Activated naive CD4-positive, alpha-beta T cell (primary cell): Measurements from ENCODE around the gene ATG9A.
A peak's percentile ranks its signal among the peaks of the same experiment; 100 is the strongest.

Experiments used
- DNase-seq, 4 experiments: peaks; one replicate each; lab custom pipeline; 2025; lab: John Stamatoyannopoulos, UW

The ATG9A gene

GRCh38 chr2:219175928-219176817 lies 53.3 kb downstream of the ATG9A start:
- DNase-seq = peak in 1 of 4 experiments; percentile 35

GRCh38 chr2:219175486-219175885 lies 54.0 kb downstream of the ATG9A start:
- no peak for DNase-seq

- no peak for DNase-seq
These were observed 54.6 kb downstream of the ATG9A start for GRCh38 chr2:219174801-219175200.

GRCh38 chr2:219174146-219174545 lies 55.3 kb downstream of the ATG9A start:
- DNase-seq = no peak

GRCh38 chr2:219173176-219173575 lies 56.3 kb downstream of the ATG9A start:
- no peak for DNase-seq

GRCh38 chr2:219172231-219173154 lies 56.9 kb downstream of the ATG9A start:
- no peak for DNase-seq

- no peak for DNase-seq
These were observed 58.2 kb downstream of the ATG9A start for GRCh38 chr2:219171231-219171651.

GRCh38 chr2:219169930-219170654 lies 59.3 kb downstream of the ATG9A start, which contains the start of gene SLC23A3:
Gene SLC23A3 (minus strand): TSS chr2:219170029. CDS start chr2:219169984, 45 bp downstream.
- DNase-seq = no peak
